ENCODE measurements around the gene SRP14.

DNA sequence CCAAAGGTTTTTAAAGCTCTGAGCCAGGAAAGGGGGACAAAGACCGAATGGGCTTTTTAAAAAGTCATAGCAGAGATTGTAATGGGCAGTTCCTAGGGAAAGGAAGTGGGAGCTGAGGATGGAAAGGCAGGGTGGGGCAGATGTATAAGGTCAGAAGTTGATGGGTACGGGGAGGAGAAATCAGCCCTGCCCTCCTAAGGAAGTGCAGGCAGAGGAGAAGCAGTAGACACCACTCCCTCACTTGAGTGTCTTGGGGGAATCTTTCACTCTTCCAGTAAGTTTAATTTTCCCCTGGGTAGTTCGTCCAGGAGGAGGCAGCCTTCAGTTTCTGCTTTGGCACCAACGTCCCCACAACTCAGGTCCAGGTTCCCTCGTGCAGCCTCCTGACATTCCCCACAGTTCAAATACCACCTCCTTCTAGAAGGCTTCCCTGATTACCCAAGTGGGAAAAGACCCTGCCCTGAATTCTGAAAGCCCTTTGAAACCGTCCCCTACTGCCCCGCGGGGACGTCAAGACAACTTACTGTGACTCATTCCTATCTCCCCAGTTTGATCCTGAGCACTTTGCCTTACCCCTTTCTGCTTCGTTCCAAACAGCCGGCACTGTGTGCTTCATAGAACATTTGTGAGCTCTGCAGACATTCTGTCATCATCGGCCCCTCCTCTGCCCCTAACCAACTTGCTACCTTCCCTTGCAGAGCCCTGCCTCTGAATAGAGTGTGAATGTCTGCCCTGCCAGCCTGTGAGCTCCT is 14.3 kb upstream of the SRP14 start:
- TF ChIP-seq CTCF (IDR thresholded peaks at IDR 0.05) (no peak), POLR2A (IDR thresholded peaks at IDR 0.05) (no peak), EP300 (IDR thresholded peaks at IDR 0.05) (no peak)
